ENCODE data around the gene PNPLA5.

The PNPLA5 gene

DNA sequence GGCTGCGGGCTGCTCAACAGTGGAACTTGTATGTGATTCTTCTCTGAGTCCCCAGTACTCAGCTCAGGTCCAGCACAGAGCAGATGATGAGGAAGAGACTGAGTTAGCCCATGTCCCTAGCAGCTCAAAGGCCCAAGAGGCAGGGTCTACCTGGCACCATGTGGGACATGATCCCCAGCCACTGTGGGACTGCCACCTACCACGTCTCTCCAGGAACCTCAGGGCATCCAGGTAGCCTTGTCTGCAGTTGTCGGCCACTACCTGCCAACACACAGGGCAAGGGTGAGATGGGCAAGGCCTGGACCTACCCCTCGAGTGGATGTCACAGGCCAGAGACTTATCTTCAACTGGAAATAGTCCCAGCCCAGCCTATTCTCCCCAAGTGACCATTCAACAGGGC lies 4.4 kb downstream of the PNPLA5 start:
- no peak for TF ChIP-seq NFRKB (IDR thresholded peaks at IDR 0.05)
- no peak for TF ChIP-seq FOXK2 (IDR thresholded peaks at IDR 0.05)
- no peak for TF ChIP-seq LEF1 (IDR thresholded peaks at IDR 0.05; ENCODE audit: borderline replicate concordance)
- TF ChIP-seq TARDBP (IDR thresholded peaks at IDR 0.05), result no peak
- TF ChIP-seq CTBP1 (IDR thresholded peaks at IDR 0.05; ENCODE audit: borderline replicate concordance), result no peak
- TF ChIP-seq, protein P1, sequence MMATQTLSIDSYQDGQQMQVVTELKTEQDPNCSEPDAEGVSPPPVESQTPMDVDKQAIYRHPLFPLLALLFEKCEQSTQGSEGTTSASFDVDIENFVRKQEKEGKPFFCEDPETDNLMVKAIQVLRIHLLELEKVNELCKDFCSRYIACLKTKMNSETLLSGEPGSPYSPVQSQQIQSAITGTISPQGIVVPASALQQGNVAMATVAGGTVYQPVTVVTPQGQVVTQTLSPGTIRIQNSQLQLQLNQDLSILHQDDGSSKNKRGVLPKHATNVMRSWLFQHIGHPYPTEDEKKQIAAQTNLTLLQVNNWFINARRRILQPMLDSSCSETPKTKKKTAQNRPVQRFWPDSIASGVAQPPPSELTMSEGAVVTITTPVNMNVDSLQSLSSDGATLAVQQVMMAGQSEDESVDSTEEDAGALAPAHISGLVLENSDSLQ (IDR thresholded peaks at IDR 0.05), result no peak
- TF ChIP-seq ARNT (IDR thresholded peaks at IDR 0.05), result no peak
- no peak for TF ChIP-seq SP1 (IDR thresholded peaks at IDR 0.05)
- no peak for TF ChIP-seq ELF4 (IDR thresholded peaks at IDR 0.05)
- TF ChIP-seq ZNF384 (IDR thresholded peaks at IDR 0.05), result no peak
- TF ChIP-seq L3MBTL2 (conservative IDR thresholded peaks at IDR 0.05), result no peak
- TF ChIP-seq BHLHE40 (IDR thresholded peaks at IDR 0.05; ENCODE audit: borderline replicate concordance), result no peak
- no peak for TF ChIP-seq FOXA1 (IDR thresholded peaks at IDR 0.05)
- no peak for TF ChIP-seq FOXM1 (IDR thresholded peaks at IDR 0.05; ENCODE audit: borderline replicate concordance)
- no peak for TF ChIP-seq HDGF (IDR thresholded peaks at IDR 0.05; ENCODE audit: borderline replicate concordance)
- TF ChIP-seq SUZ12 (IDR thresholded peaks at IDR 0.05), result no peak
- DNase-seq (ENCODE audit: extremely low spot score), result no peak
- CTCF ChIA-PET, result interaction anchor here (1.9 kb wide), 1 partner anchor 59 kb away, joined by 7 read pairs; no protein-coding TSS in a partner anchor
- POLR2A ChIA-PET, result no interaction called here

DNA sequence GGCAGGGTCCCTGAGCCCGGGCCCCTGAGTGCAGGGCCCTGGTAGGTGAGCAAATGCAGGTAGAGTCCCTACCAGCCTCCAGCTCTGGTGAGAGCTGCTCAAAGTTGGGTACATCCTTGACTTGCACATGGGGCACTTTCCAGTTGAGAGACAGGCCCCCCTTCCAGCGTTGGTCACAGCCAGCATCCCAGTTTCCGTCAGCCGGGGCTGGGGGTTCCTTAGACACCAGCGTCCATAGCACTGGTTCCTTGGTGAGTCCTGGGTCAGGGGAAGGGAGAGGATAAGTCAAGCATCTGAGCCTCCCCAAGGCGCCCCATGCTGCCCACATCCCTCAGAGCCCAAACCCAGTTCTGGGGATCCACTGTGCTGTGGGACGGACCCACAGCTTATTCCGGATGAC lies 5.6 kb downstream of the PNPLA5 start:
- DNase-seq (ENCODE audit: extremely low spot score), result no peak
- CTCF ChIA-PET, result interaction anchor here (1.9 kb wide), 1 partner anchor 60 kb away, joined by 7 read pairs; no protein-coding TSS in a partner anchor
- POLR2A ChIA-PET, result no interaction called here
- TF ChIP-seq ELF4 (IDR thresholded peaks at IDR 0.05) (no peak), FOXA1 (IDR thresholded peaks at IDR 0.05) (no peak)

DNA sequence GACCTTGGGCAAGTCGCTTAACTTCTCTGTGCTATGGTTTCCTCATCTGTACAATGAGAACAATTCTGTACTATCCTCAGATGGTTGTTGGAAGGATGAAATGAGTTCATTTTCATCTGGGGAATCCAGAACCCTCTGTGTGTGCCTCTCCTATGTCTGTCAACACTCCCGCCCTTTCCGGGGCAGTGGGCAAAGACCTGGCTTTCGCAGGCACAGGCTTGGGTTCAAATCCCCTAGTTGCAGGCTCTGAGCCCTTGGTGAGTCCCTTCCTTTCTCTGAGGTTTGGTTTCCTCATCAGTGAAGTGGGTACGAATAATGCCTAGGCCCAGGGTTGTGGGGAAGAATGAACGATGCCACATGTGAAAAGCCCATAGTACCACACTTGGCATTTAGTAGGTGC lies 6.0 kb downstream of the PNPLA5 start:
- no peak for DNase-seq (ENCODE audit: extremely low spot score)
- POLR2A ChIA-PET, result no interaction called here
- TF ChIP-seq FOXA1 (IDR thresholded peaks at IDR 0.05) (no peak), ZNF384 (IDR thresholded peaks at IDR 0.05) (no peak), SUZ12 (IDR thresholded peaks at IDR 0.05) (no peak), FOXM1 (IDR thresholded peaks at IDR 0.05; ENCODE audit: borderline replicate concordance) (no peak), HDGF (IDR thresholded peaks at IDR 0.05; ENCODE audit: borderline replicate concordance) (no peak), ELF4 (IDR thresholded peaks at IDR 0.05) (no peak), FOXK2 (IDR thresholded peaks at IDR 0.05) (no peak), BHLHE40 (IDR thresholded peaks at IDR 0.05; ENCODE audit: borderline replicate concordance) (no peak), CTBP1 (IDR thresholded peaks at IDR 0.05; ENCODE audit: borderline replicate concordance) (no peak), L3MBTL2 (conservative IDR thresholded peaks at IDR 0.05) (no peak), LEF1 (IDR thresholded peaks at IDR 0.05; ENCODE audit: borderline replicate concordance) (no peak), SP1 (IDR thresholded peaks at IDR 0.05) (no peak), NFRKB (IDR thresholded peaks at IDR 0.05) (no peak), ARNT (IDR thresholded peaks at IDR 0.05) (no peak), TARDBP (IDR thresholded peaks at IDR 0.05) (no peak)
- TF ChIP-seq, protein P1 (IDR thresholded peaks at IDR 0.05), result no peak
- CTCF ChIA-PET, result interaction anchor here (0.9 to 1.2 kb wide), 2 partner anchors 58 to 511 kb away, joined by 3 read pairs; no protein-coding TSS in a partner anchor

DNA sequence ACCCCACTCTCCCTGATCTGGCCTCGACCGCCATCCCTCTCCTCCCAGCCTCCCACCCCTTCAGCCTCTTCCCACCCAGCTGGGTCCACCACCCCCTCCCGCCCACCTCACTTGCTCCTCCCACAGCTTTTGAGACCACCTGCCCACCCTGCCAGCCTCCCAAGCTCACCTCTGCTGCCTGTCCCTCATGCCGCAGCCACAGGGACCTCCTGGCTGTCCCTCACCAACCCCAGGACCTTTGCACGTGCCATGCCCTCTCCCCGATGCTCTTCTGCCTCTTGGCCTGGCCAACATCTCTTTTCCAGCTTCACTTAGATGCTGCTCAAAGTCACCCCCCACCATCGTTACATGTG lies 6.5 kb downstream of the PNPLA5 start:
- POLR2A ChIA-PET, result interaction anchor here (1.0 kb wide), 1 partner anchor 12 kb away, joined by 3 read pairs; no protein-coding TSS in a partner anchor
- TF ChIP-seq NFRKB (IDR thresholded peaks at IDR 0.05) (no peak), FOXA1 (IDR thresholded peaks at IDR 0.05) (no peak), FOXM1 (IDR thresholded peaks at IDR 0.05; ENCODE audit: borderline replicate concordance) (no peak), CTBP1 (IDR thresholded peaks at IDR 0.05; ENCODE audit: borderline replicate concordance) (no peak), L3MBTL2 (conservative IDR thresholded peaks at IDR 0.05) (no peak), BHLHE40 (IDR thresholded peaks at IDR 0.05; ENCODE audit: borderline replicate concordance) (no peak), ELF4 (IDR thresholded peaks at IDR 0.05) (no peak), FOXK2 (IDR thresholded peaks at IDR 0.05) (no peak), TARDBP (IDR thresholded peaks at IDR 0.05) (no peak), ARNT (IDR thresholded peaks at IDR 0.05) (no peak), HDGF (IDR thresholded peaks at IDR 0.05; ENCODE audit: borderline replicate concordance) (no peak), LEF1 (IDR thresholded peaks at IDR 0.05; ENCODE audit: borderline replicate concordance) (no peak), ZNF384 (IDR thresholded peaks at IDR 0.05) (no peak)
- TF ChIP-seq, protein P1 (IDR thresholded peaks at IDR 0.05), result no peak
- CTCF ChIA-PET, result interaction anchor here (0.6 to 1.3 kb wide), 15 partner anchors 9 to 511 kb away, joined by 3 to 11 read pairs (median 3); no protein-coding TSS in a partner anchor
- no peak for DNase-seq (ENCODE audit: extremely low spot score)

DNA sequence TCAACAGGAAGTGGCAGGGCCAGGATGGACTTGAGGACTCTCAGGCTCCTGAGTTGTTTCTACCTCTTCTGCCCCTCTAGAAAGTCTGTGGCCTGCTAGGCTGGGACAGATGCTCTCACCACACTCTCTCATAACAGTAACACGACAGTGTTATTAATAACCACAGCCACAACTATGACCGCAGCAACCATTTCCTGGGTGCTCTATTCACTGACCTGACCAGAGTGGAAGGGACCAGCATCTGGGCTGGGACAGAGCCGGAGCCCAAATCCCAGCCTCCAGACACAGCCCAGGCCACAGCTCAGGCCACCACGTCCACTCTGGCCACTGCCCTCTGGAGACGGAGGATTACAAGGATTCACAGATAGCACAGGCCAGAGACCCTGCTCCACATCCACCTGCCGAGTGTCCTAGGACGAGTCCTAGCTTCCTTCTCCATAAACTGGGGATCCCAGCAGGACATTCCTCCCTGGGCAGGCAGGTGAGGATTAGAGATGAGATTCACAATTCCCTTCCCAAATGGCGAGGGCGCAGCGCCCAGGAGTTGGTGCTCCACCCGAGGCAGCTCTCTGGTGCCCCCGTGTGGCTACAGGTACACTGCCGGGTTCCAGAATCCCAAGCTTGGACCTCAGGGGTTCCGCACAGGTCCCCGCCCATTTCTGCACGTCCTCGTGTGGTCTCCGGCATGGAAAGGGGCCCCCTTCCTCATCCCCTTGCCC lies 7.1 kb downstream of the PNPLA5 start:
- peak; percentile 83 for DNase-seq (ENCODE audit: extremely low spot score)
- ChIA-PET CTCF (interaction anchor here (0.6 to 1.3 kb wide), 17 partner anchors 8 to 878 kb away, joined by 3 to 11 read pairs (median 3); no protein-coding TSS in a partner anchor), POLR2A (interaction anchor here (1.0 kb wide), 1 partner anchor 13 kb away, joined by 3 read pairs; no protein-coding TSS in a partner anchor)
- TF ChIP-seq HDGF (IDR thresholded peaks at IDR 0.05; ENCODE audit: borderline replicate concordance), result no peak
- no peak for TF ChIP-seq FOXM1 (IDR thresholded peaks at IDR 0.05; ENCODE audit: borderline replicate concordance)
